Stimulated activated CD8-positive, alpha-beta memory T cell treated with anti-CD3 and anti-CD28 coated beads, Interleukin-12 subunit alpha, Interleukin-12 subunit beta, amount 100 ng/mL, for 24 hours (primary cell): ENCODE measurements around the gene SH3TC1.

Experiments
- DNase-seq: peaks from one replicate; pipeline ENCODE4 v3.0.0-alpha.2; 2020; ENCODE audit errors: extremely low read depth

SH3TC1 gene

GRCh38 chr4:8276358-8277240 lies 77.5 kb downstream of the SH3TC1 start:
- DNase-seq = no peak

- DNase-seq = no peak
Observed at GRCh38 chr4:8277356-8278008, 78.4 kb downstream of the SH3TC1 start.

DNA sequence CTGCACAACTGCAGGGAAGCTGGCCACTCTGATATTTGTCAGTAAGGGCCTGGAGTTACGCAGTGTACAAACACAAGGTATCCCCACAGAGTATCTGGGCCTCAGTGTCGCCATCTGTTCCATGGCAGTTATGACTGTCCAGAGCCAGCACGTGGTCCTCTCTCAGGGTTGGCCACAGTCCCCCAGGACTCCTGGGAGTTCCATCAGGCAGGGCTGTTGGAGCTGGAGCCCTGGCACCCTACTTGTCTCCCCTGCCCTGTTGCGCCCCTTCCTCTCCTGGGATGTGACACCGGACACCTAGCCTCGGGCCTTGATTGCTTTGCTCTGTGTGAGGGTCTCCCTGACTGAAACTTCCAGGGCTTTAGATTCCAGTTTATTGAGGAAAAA lies 78.9 kb downstream of the SH3TC1 start:
- DNase-seq = no peak

- no peak for DNase-seq
Observed at GRCh38 chr4:8278421-8279287, 79.6 kb downstream of the SH3TC1 start.

DNA sequence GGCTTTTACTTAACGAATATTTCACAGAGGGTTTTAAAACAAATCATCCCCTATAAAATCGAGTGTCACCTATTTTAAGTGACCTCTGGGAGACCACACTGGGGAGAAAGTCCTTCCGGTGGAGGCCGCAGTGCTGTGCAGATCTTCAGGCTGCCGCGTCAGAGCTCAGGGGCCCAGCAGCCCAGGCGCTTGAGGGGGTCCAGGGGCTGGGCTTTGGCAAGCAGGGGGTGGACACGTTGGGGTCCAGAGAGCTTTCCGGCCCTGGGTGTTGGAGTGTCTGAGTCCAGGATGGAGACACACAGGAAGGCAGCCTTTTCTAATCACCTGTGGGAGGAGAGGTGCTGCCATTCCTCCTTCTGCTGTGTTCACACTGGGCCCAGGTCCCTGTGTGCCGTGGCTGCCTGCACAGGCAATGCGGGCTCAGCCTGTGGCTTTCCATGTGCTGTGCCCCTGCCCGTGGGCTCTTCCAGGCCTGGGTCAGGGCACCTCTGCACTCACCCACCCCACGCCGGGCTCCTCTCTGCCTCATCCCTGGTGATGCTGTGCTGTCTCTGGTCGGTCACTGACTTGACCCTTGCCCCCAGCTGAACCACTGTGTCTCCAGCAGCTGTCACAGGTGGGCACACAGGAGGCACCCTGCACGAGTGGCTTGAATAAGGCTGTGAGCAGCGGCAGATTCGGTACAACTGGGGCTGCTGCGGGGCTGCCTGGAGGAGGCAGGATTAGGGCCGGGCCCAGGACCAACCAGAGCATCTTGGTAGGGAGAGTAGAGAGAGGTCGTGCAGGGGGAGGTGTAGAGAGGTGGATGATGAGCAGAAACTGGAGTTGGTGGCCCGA lies 80.4 kb downstream of the SH3TC1 start:
- DNase-seq = no peak

- no peak for DNase-seq
Observed at GRCh38 chr4:8280158-8280875, 81.2 kb downstream of the SH3TC1 start.

GRCh38 chr4:8280876-8281440 lies 81.9 kb downstream of the SH3TC1 start:
- DNase-seq = no peak

DNA sequence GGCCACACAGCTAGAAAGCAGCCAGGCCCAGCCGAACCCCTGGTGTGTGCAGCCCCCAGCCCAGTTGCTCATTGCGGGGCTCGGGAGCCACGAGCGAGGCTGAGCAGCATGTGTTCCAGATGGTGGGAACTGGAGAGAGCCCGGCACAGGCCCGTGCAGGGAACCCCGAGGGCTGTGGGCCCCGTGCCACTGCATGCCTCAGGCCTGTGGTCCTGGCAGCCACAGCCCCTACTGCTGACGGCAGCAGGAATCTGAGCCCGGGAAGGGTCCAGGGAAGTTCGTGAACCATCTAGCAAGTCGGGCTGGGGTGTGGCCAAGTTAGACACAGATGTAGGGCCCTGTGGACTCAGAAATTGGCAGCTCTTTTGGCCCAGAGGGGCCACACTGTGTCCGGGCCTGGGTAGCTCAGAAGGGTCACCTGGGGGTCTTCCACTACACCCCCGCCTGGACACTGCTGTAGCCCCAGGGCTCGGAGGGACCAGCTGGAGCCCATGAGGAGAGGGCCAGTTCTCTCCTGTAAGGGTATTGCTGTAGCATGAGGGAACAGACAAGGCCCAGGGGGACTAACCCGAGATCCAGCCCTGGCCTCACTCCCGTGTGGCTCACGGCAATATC lies 82.5 kb downstream of the SH3TC1 start:
- DNase-seq = no peak

GRCh38 chr4:8282134-8282641 lies 83.1 kb downstream of the SH3TC1 start:
- DNase-seq = no peak

DNA sequence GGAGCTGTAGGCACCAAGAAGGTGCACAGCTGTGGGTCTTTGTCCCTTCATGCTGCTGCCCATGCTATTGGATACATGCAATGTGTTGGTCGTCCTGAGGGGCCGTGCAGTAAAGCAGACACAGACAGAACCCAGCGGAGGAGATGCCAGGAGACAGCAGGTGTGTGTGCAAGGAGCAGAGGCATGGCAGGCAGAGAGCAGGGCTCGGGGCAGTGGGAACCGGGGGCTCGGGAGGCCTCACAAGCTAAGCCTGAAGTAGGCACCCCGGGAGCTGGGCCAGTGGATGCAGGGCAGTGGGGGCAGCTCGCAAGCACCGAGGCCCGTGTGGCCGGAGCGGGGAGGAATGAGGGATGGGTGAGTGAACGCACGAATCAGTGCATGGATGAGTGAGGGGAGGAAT lies 83.7 kb downstream of the SH3TC1 start:
- no peak for DNase-seq

DNA sequence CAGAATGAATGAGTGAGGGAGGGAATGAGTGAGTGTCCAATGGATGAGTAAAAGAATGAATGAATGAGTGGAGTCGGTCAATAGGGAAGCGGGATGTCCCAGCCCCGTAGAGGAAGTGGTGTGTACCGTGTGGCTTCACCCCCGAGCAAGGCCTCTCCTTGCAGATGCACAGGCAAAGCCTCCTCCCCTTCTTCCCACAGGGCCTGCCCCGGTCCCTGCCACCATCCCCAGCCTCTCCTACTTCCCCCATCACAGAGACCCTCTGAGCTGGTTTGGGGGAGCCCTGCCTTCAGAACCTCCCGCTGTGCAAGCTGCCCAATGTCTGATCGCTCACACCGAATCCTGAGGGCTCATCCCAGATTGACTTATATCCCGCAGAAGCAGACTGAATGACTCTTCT lies 84.1 kb downstream of the SH3TC1 start:
- no peak for DNase-seq

DNA sequence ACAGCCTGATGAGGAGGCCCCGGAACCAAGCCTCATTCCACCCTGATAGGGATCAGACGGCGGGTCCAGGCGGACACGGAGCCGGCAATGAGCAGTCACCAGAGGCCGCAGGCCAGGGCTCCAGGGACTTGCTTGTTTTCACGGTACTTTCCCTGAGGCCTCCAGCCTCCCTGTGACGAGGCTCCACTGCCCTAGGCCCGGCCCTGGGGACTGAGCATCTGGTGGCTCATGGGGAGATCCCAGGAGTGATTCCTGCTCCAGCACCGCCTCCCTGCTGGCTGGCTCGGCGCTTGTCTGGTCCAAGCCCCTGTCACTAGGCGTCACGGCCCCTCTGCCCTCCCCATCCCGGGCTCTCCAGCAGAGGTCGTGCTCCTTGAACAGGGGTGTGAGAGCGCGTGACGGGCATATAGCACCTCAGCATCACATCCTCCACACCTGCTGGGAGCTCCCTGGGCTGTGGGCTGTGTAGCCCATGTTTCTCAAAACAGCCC lies 84.6 kb downstream of the SH3TC1 start:
- no peak for DNase-seq

GRCh38 chr4:8284391-8284790 lies 85.3 kb downstream of the SH3TC1 start:
- DNase-seq = no peak

DNA sequence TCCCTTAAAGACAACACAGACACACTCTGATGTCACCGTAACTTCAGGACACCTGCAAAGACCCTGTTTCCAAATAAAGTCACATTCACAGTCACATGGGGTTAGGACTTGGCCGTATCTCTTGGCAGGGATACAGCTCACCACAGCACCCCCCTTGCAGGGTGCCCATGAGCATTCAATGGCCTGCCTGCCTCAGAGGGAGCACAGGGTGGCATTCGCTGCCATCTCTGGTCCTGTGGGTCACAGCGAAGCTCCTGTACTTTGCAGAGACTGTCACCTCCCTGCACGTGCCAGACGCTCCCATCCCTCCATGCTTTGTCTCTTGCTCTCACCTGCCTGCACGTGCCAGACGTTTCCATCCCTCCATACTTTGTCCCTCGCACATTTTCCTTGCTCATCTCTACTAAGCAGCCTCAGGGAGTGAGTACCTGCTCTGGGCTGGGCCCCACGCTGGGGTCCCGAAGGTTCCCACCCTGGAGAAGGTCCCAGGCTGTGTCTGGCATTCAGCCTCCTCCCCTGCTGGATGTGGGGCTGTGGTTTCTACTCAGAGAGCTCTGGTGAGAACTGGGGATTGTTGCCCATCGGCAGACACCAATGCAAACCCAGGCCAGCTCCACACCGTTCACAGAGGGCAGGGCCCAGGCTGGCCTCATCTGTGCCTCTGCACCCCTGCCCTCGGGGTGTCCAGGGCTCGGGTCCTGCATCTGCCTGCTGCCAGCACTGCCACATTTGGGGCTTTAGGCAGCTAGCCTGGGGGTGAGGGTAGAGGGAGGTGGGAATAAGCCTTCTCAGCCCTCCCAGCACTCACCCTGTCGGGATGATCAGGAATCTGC lies 86.3 kb downstream of the SH3TC1 start:
- no peak for DNase-seq

DNA sequence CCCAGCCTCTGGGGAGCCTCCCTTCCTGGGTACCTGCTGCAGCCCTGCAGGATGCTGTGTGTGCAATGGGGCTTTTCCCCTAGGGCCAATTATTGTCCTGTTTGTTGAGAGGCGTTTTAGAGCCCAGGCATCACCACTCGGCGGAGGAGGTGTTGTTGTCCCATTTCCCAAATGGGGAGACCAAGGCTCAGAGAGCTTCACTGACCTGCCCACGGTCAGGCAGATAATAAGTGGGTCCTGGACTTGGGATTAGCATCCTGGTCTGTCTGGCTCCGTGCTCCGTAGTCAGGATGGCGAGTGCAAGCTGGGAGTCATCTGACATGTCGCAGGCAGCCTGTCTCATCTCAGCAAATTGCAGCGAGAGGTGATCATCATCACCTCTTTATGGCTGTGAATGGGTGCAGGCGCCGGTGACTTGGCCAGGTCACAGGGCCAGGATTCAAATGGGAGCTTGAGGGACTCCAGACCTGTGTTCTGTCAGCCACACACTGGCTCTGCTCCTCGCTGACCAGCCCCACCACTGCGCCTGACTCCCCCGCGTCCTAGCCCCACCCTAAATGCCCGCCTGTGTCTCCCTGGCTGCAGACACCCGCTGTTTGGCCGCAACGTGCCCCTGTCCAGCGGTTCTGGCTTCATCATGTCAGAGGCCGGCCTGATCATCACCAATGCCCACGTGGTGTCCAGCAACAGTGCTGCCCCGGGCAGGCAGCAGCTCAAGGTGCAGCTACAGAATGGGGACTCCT lies 87.1 kb downstream of the SH3TC1 start:
- no peak for DNase-seq

DNA sequence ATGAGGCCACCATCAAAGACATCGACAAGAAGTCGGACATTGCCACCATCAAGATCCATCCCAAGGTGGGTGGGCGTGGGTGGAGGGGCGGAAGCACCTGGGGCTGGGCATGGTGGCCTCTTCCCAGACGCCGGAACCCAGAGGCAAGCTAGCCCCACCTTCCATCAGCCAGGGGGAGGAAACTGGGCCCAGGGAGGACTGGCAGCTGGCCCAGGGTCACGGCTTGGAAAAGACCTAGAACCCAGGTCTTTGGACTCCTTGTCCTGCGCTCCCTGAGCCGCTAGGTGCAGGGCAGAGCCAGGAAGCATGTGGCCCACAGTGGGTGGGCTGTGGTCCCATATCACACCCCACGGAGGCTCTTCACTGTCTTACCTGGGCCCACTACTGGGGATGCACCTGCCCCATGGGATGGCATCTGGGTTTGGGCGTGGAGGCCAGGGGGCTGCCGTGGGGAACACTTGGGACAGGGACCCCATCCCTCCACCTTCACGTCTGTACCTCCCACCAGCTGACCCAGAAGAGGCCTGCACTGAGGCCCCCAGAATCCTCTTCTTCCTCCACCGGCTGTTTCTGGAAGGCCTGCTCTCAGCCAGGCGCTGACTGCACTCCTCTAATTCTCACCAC lies 87.7 kb downstream of the SH3TC1 start:
- DNase-seq = no peak
